HepG2 (cell line): Measurements from ENCODE around the gene MYORG. TPM values are rescaled to one million over a fixed set of nuclear protein-coding genes. Genes with fewer than 3 reads are reported as not detected.

Experiments
- CBX1 ChIP-seq: IDR thresholded peaks from one replicate; pipeline ENCODE4 v1.6.1; 2016; ENCODE audit warnings: antibody characterized with exemption, low read depth
- DMAP1 ChIP-seq: IDR thresholded peaks from 2 replicates; pipeline ENCODE4 v1.6.1; 2016
- GATA4 ChIP-seq: sonication (generic); IDR thresholded peaks from 2 replicates; pipeline ENCODE4 v1.6.1; 2016; ENCODE audit warnings: antibody characterized with exemption, low read depth, borderline replicate concordance
- HOXA5 ChIP-seq: sonication (generic); formaldehyde crosslinking; IDR thresholded peaks from 2 replicates; pipeline ENCODE4 v1.4.0; 2020; ENCODE audit warnings: missing genetic modification reagents
- JUND ChIP-seq: sonication (generic); formaldehyde crosslinking; IDR thresholded peaks from 2 replicates; pipeline ENCODE4 v1.8.0; 2022; ENCODE audit warnings: mild to moderate bottlenecking, missing genetic modification reagents
- MTF1 ChIP-seq: sonication (generic); formaldehyde crosslinking; IDR thresholded peaks from 2 replicates; pipeline ENCODE4 v1.5.0; 2020; ENCODE audit warnings: missing genetic modification reagents
- NFKB2 ChIP-seq: sonication (generic); formaldehyde crosslinking; IDR thresholded peaks from 2 replicates; pipeline ENCODE4 v1.4.0; 2020; ENCODE audit warnings: missing genetic modification reagents, borderline replicate concordance
- PHB2 ChIP-seq: fragments of 450-650 bp; IDR thresholded peaks from 2 replicates; pipeline ENCODE4 v1.6.1; 2018; ENCODE audit not compliant: partially characterized antibody
- RFX5 ChIP-seq: IDR thresholded peaks from 2 replicates; pipeline ENCODE4 v1.6.1; 2011; ENCODE audit warnings: low read depth, low read length, improper control_type of control experiment
- SOX13 ChIP-seq, 3 experiments: fragments of 450-650 bp in 1 of 3; sonication (generic) in 1 of 3; formaldehyde crosslinking in 1 of 3; IDR thresholded peaks in 2 of 3; conservative IDR thresholded peaks in 1 of 3; 2 replicates each; pipeline versions ENCODE4 v1.5.0 to v1.6.1; 2016 to 2020; ENCODE audit warnings: antibody characterized with exemption in 1 of 3, mild to moderate bottlenecking in 1 of 3, missing compliant biosample characterization in 1 of 3, missing genetic modification reagents in 1 of 3, moderate library complexity in 1 of 3
- SOX5 ChIP-seq: IDR thresholded peaks from 2 replicates; pipeline ENCODE4 v1.6.1; 2016; ENCODE audit warnings: borderline replicate concordance
- TCF12 ChIP-seq, 2 experiments: fragments of 450-650 bp in 1 of 2; sonication (generic) in 1 of 2; formaldehyde crosslinking in 1 of 2; IDR thresholded peaks; 2 replicates each; pipeline versions ENCODE4 v1.6.1 to v1.8.0; 2017 to 2022; ENCODE audit warnings: antibody characterized with exemption in 1 of 2, mild to moderate bottlenecking in 1 of 2, missing genetic modification reagents in 1 of 2, moderate library complexity in 1 of 2
- ZFP62 ChIP-seq: sonication (generic); formaldehyde crosslinking; IDR thresholded peaks from 2 replicates; pipeline ENCODE4 v1.4.0; 2020; ENCODE audit warnings: missing genetic modification reagents
- ZNF253 ChIP-seq: sonication (generic); formaldehyde crosslinking; IDR thresholded peaks from 2 replicates; pipeline ENCODE4 v1.8.0; 2022; ENCODE audit warnings: mild to moderate bottlenecking, missing genetic modification reagents, borderline replicate concordance
- ZNF383 ChIP-seq: sonication (generic); formaldehyde crosslinking; IDR thresholded peaks from 2 replicates; pipeline ENCODE4 v1.4.0; 2020; ENCODE audit warnings: missing genetic modification reagents, mild to moderate bottlenecking, borderline replicate concordance
- ZNF430 ChIP-seq: sonication (generic); formaldehyde crosslinking; IDR thresholded peaks from 2 replicates; pipeline ENCODE4 v1.9.0; 2021; ENCODE audit warnings: mild to moderate bottlenecking, missing genetic modification reagents
- ZNF550 ChIP-seq: sonication (generic); formaldehyde crosslinking; IDR thresholded peaks from 2 replicates; pipeline ENCODE4 v1.4.0; 2020; ENCODE audit warnings: mild to moderate bottlenecking, missing genetic modification reagents, borderline replicate concordance
- ZNF615 ChIP-seq: sonication (generic); formaldehyde crosslinking; IDR thresholded peaks from 2 replicates; pipeline ENCODE4 v1.5.0; 2020; ENCODE audit warnings: mild to moderate bottlenecking, missing genetic modification reagents, borderline replicate concordance
- ZNF703 ChIP-seq: sonication (generic); formaldehyde crosslinking; IDR thresholded peaks from 2 replicates; pipeline ENCODE4 v1.5.1; 2020; ENCODE audit warnings: missing genetic modification reagents, mild to moderate bottlenecking, moderate library complexity, borderline replicate concordance
- ZNF761 ChIP-seq: sonication (generic); formaldehyde crosslinking; conservative IDR thresholded peaks from 2 replicates; pipeline ENCODE4 v1.4.0; 2020; ENCODE audit warnings: mild to moderate bottlenecking, missing genetic modification reagents
- polyA plus RNA-seq, 8 experiments: library from polyadenylated mRNA; depleted of rRNA in 3 of 8; stranded (reverse) in 7 of 8; unstranded in 1 of 8; fragments of >200 nt; fragmentation: Illumina TruSeq in 4 of 8; extraction: Trizol in 4 of 8; gene quantifications; 2 replicates each; pipeline versions ENCODE4 v1.2.1 to v1.2.3, GENCODE V29; 2011 to 2016; ENCODE audit warnings: low read depth in 4 of 8, missing spikeins in 1 of 8, mixed read lengths in 1 of 8; ENCODE audit not compliant: insufficient read depth in 1 of 8
- total RNA-seq, 5 experiments: library from RNA; depleted of rRNA; stranded (reverse); fragments of >200 nt; fragmentation: Illumina TruSeq; extraction: Trizol; gene quantifications; 2 replicates each; pipeline ENCODE4 v1.2.3, GENCODE V29; 2016; ENCODE audit warnings: low read depth in 1 of 5
- TF ChIP-seq, protein P1 (sequence below): sonication (generic); formaldehyde crosslinking; IDR thresholded peaks from 2 replicates; pipeline ENCODE4 v1.4.0; 2020; ENCODE audit warnings: missing genetic modification reagents
- TF ChIP-seq, protein P2 (sequence below): sonication (generic); formaldehyde crosslinking; IDR thresholded peaks from 2 replicates; pipeline ENCODE4 v1.5.1; 2020; ENCODE audit warnings: mild to moderate bottlenecking, missing genetic modification reagents

MYORG gene
- total and polyA plus RNA-seq, 2 of the 13 experiments (the other 11 are each of a cell fraction or from before 2014, with no cell fraction given), result 11.1 to 22.4 TPM

DNA sequence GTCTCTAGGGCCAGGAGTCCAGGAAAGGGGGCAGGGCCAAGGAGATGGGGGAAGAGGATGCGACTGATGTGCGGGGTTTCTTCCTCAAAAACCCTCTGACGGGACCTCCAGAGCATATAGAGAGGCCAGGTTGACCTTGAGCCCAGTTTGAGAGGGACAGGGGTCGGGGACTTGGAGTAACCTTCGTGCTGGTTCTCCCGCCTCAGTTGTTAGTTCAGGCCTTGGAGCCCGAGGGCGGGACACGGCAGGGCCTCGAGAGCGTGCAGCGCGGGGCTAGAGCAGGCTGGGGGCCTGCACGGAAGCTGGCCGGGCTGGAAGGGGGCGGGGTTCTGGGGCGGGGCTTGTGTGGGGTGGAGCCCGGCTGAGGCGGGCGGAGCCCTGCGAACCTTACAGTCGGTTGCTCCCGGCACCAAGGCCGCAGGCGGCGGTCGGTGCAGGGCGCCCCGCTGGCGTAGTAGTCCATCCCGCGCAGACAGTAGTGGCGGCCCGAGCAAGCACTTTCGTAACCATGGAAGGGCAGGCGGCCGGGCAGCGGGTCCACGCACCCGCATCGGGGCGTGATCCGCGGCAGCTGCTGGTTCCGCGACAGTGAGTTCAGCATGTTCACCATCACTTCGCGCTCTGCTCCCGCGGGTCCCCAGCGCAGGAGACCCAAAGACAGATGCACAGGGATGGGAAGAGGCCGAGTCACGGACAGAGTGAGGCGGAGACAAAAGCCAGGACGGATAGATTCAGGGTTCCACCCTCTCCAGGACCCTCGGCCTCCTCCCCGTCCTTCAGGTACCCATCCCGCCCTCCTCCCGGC lies 4.0 kb upstream of the MYORG start (continued):
- TF ChIP-seq TCF12 (IDR thresholded peaks at IDR 0.05) (no peak), TCF12 (CRISPR knock-in tag; IDR thresholded peaks at IDR 0.05) (no peak), ZFP62 (CRISPR knock-in tag) (no peak), RFX5 (no peak), GATA4 (no peak), ZNF615 (CRISPR knock-in tag) (no peak), CBX1 (no peak), MTF1 (peak; percentile 86; the same call in 1 of the 2 replicates), ZNF430 (CRISPR knock-in tag) (peak; percentile 92), NFKB2 (CRISPR knock-in tag) (peak; percentile 92), ZNF761 (CRISPR knock-in tag) (0 out of 2 replicates have a peak, but pooled peaks have one; percentile 29), SOX13 (IDR thresholded peaks at IDR 0.05) (no peak), SOX13 (CRISPR knock-in tag; conservative IDR thresholded peaks at IDR 0.05 in 1 of 2, IDR thresholded peaks at IDR 0.05 in 1 of 2) (no peak; a peak in 1 of 4 replicates), DMAP1 (CRISPR knock-in tag) (no peak; the same call in 1 of the 2 replicates), ZNF550 (no peak), HOXA5 (CRISPR knock-in tag) (no peak), ZNF253 (CRISPR knock-in tag) (peak; percentile 67; the same call in 1 of the 2 replicates), ZNF703 (CRISPR knock-in tag) (peak; percentile 84; the same call in 1 of the 2 replicates), JUND (CRISPR knock-in tag) (no peak), SOX5 (CRISPR knock-in tag) (peak; percentile 23; the same call in 1 of the 2 replicates), PHB2 (no peak), ZNF383 (CRISPR knock-in tag) (no peak)
- TF ChIP-seq, protein P1, sequence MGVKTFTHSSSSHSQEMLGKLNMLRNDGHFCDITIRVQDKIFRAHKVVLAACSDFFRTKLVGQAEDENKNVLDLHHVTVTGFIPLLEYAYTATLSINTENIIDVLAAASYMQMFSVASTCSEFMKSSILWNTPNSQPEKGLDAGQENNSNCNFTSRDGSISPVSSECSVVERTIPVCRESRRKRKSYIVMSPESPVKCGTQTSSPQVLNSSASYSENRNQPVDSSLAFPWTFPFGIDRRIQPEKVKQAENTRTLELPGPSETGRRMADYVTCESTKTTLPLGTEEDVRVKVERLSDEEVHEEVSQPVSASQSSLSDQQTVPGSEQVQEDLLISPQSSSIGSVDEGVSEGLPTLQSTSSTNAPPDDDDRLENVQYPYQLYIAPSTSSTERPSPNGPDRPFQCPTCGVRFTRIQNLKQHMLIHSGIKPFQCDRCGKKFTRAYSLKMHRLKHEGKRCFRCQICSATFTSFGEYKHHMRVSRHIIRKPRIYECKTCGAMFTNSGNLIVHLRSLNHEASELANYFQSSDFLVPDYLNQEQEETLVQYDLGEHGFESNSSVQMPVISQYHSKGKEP (CRISPR knock-in tag), result peak; percentile 71; the same call in 1 of the 2 replicates
- TF ChIP-seq, protein P2, sequence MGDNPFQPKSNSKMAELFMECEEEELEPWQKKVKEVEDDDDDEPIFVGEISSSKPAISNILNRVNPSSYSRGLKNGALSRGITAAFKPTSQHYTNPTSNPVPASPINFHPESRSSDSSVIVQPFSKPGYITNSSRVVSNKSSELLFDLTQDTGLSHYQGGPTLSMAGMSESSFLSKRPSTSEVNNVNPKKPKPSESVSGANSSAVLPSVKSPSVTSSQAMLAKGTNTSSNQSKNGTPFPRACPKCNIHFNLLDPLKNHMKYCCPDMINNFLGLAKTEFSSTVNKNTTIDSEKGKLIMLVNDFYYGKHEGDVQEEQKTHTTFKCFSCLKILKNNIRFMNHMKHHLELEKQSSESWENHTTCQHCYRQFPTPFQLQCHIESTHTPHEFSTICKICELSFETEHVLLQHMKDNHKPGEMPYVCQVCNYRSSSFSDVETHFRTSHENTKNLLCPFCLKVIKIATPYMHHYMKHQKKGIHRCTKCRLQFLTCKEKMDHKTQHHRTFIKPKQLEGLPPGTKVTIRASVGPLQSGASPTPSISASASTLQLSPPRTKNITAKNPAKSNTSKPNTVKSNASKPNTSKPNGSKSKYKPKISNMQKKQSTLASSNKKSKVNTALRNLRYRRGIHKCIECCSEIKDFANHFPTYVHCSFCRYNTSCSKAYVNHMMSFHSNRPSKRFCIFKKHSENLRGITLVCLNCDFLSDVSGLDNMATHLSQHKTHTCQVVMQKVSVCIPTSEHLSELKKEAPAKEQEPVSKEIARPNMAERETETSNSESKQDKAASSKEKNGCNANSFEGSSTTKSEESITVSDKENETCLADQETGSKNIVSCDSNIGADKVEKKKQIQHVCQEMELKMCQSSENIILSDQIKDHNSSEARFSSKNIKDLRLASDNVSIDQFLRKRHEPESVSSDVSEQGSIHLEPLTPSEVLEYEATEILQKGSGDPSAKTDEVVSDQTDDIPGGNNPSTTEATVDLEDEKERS (CRISPR knock-in tag), result no peak
